Liver (tissue), 9 donors: Measurements from ENCODE around the gene ARID3A. TPM values are rescaled to one million over a fixed set of nuclear protein-coding genes. Genes with fewer than 3 reads are reported as not detected.

Experiments used
- DNase-seq: peaks from one replicate; pipeline ENCODE4 v3.0.0-alpha.2; 2017; ENCODE audit warnings: low spot score
- H3K27ac ChIP-seq, 2 donors: one replicate each; pipeline ENCODE4 v1.7.0; 2013; ENCODE audit warnings: inconsistent platforms in 2 of 2, low read length in 2 of 2, control low read depth in 1 of 2, low read depth in 1 of 2, mild to moderate bottlenecking in 1 of 2
- H3K27me3 ChIP-seq, 4 donors: one replicate each; pipeline versions ENCODE4 v1.6.1 to v1.7.0; 2013; ENCODE audit warnings: low read length in 3 of 4, inconsistent platforms in 1 of 4, mild to moderate bottlenecking in 1 of 4, moderate library complexity in 1 of 4; ENCODE audit not compliant: control insufficient read depth in 4 of 4, insufficient read depth in 4 of 4
- H3K36me3 ChIP-seq, 4 donors: one replicate each; pipeline versions ENCODE4 v1.6.1 to v1.7.0; 2013; ENCODE audit warnings: low read length in 3 of 4, mild to moderate bottlenecking in 3 of 4, low read depth in 1 of 4, moderate library complexity in 1 of 4; ENCODE audit not compliant: control insufficient read depth in 4 of 4, insufficient read depth in 3 of 4
- H3K4me1 ChIP-seq, 4 donors: one replicate each; pipeline versions ENCODE4 v1.6.1 to v1.7.0; 2013; ENCODE audit warnings: low read length in 3 of 4, mild to moderate bottlenecking in 3 of 4, moderate library complexity in 1 of 4; ENCODE audit not compliant: control insufficient read depth in 4 of 4, insufficient read depth in 4 of 4
- H3K4me3 ChIP-seq, 3 donors: one replicate each; pipeline versions ENCODE4 v1.6.1 to v1.7.0; 2013; ENCODE audit warnings: low read length in 3 of 3, control low read depth in 1 of 3, low read depth in 1 of 3, mild to moderate bottlenecking in 1 of 3
- H3K9ac ChIP-seq, 2 donors: one replicate each; pipeline ENCODE4 v1.7.0; 2013; ENCODE audit warnings: low read length in 2 of 2, mild to moderate bottlenecking in 2 of 2, moderate library complexity in 2 of 2, control low read depth in 1 of 2, low read depth in 1 of 2
- H3K9me3 ChIP-seq, 4 donors: one replicate each; pipeline versions ENCODE4 v1.6.1 to v1.7.0; 2013; ENCODE audit warnings: low read length in 3 of 4; ENCODE audit not compliant: control insufficient read depth in 4 of 4
- EGR1 ChIP-seq, 2 donors: IDR thresholded peaks; 2 replicates each; pipeline ENCODE4 v1.6.1; 2016 to 2018; ENCODE audit warnings: antibody characterized with exemption in 2 of 2, low read depth in 2 of 2
- FOXA1 ChIP-seq: IDR thresholded peaks from 2 replicates; pipeline ENCODE4 v1.6.1; 2016; ENCODE audit warnings: antibody characterized with exemption
- FOXA2 ChIP-seq: IDR thresholded peaks from 2 replicates; pipeline ENCODE4 v1.6.1; 2016; ENCODE audit warnings: antibody characterized with exemption
- GABPA ChIP-seq, 2 donors: IDR thresholded peaks in 1 of 2; conservative IDR thresholded peaks in 1 of 2; 2 replicates each; pipeline ENCODE4 v1.6.1; 2016; ENCODE audit warnings: antibody characterized with exemption in 2 of 2, mild to moderate bottlenecking in 1 of 2, moderate library complexity in 1 of 2
- HNF4A ChIP-seq, 2 donors: conservative IDR thresholded peaks; 2 replicates each; pipeline ENCODE4 v1.6.1; 2016; ENCODE audit warnings: antibody characterized with exemption in 2 of 2, mild to moderate bottlenecking in 2 of 2
- HNF4G ChIP-seq: IDR thresholded peaks from 2 replicates; pipeline ENCODE4 v1.6.1; 2016; ENCODE audit warnings: antibody characterized with exemption
- JUND ChIP-seq, 2 donors: IDR thresholded peaks; 2 replicates each; pipeline ENCODE4 v1.6.1; 2016; ENCODE audit warnings: antibody characterized with exemption in 2 of 2
- NR2F2 ChIP-seq: IDR thresholded peaks from 2 replicates; pipeline ENCODE4 v1.6.1; 2016; ENCODE audit warnings: antibody characterized with exemption
- RAD21 ChIP-seq, 2 donors: IDR thresholded peaks; 2 replicates each; pipeline ENCODE4 v1.6.1; 2016; ENCODE audit warnings: antibody characterized with exemption in 2 of 2, mild to moderate bottlenecking in 2 of 2
- RXRA ChIP-seq, 2 donors: IDR thresholded peaks; 2 replicates each; pipeline ENCODE4 v1.6.1; 2017 to 2018; ENCODE audit warnings: antibody characterized with exemption in 2 of 2, mild to moderate bottlenecking in 1 of 2
- SP1 ChIP-seq: IDR thresholded peaks from 2 replicates; pipeline ENCODE4 v1.6.1; 2018; ENCODE audit warnings: antibody characterized with exemption, mild to moderate bottlenecking
- TAF1 ChIP-seq: conservative IDR thresholded peaks from 2 replicates; pipeline ENCODE4 v1.6.1; 2016; ENCODE audit warnings: antibody characterized with exemption, mild to moderate bottlenecking
- YY1 ChIP-seq: IDR thresholded peaks from 2 replicates; pipeline ENCODE4 v1.6.1; 2016; ENCODE audit warnings: antibody characterized with exemption, mild to moderate bottlenecking
- WGBS: extraction: QIAGEN DNeasy Blood & Tissue Kit; methylation state at CpG from one replicate; pipeline ENCODE4 v1.1.7; 2013; 5-methylcytosine and 5-hydroxymethylcytosine counted together
- polyA plus RNA-seq, 2 donors: library from polyadenylated mRNA; stranded (reverse) in 1 of 2; unstranded in 1 of 2; fragments of 200-250 nt in 1 of 2; fragments of >200 nt in 1 of 2; fragmentation: Nextera tagmentation in 1 of 2; extraction: Ambion mirVana in 1 of 2; gene quantifications; one replicate each; pipeline versions ENCODE4 v1.2.1 to v1.2.3, GENCODE V29; 2013 to 2015
- total RNA-seq, 2 donors: library from RNA; depleted of rRNA; stranded (reverse); fragments of >200 nt; gene quantifications; one replicate each; pipeline ENCODE4 v1.2.3, GENCODE V29; 2014
- TF ChIP-seq, protein P1 (sequence below): IDR thresholded peaks from 2 replicates; pipeline ENCODE4 v1.6.1; 2016; ENCODE audit warnings: antibody characterized with exemption
- TF ChIP-seq, protein P2 (sequence below): IDR thresholded peaks from 2 replicates; pipeline ENCODE4 v1.6.1; 2016; ENCODE audit warnings: antibody characterized with exemption
- TF ChIP-seq, protein P3 (sequence below): IDR thresholded peaks from 2 replicates; pipeline ENCODE4 v1.6.1; 2016; ENCODE audit warnings: antibody characterized with exemption
- TF ChIP-seq, protein P4 (sequence below): fragments of 150-350 bp; IDR thresholded peaks from 2 replicates; pipeline ENCODE4 v1.5.1; 2017; ENCODE audit warnings: improper control_type of control experiment, low read depth, low read length; ENCODE audit not compliant: missing input control
- TF ChIP-seq, protein P5 (sequence below): IDR thresholded peaks from 2 replicates; pipeline ENCODE4 v1.6.1; 2016; ENCODE audit warnings: antibody characterized with exemption, mild to moderate bottlenecking
- donor health status: healthy.
- donor health status: healthy.
- donor health status: healthy.
- donor health status: healthy.
- donor health status: healthy.

The ARID3A gene
- total and polyA plus RNA-seq, 4 donors, result 0.74 to 42.4 (median 3.1) TPM

DNA sequence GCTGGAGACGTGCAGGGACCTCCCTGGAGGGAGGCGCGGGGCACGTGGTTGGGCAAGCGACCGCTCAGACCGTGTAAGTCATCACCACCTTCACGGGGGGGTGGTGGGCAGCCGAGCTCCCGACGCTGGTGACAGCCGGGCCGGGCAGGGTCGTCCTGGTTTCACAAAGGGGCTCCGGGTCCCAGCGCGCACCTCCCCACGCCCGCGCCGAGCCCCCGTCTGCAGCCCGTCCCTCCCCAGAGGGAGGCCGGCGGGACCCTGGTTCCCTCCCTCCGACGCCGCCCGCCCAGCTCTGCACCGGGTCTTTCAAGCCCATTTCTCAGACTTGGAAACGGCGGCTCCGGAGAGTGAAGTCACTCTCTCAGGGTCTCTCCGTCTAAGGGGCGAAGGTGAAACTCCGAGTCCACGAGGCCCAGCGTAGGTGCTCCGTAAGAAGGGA is 729 bp upstream of the ARID3A start:
- TF ChIP-seq NR2F2 (no peak), SP1 (no peak), GABPA (IDR thresholded peaks at IDR 0.05 in 1 of 2, conservative IDR thresholded peaks at IDR 0.05 in 1 of 2) (no peak), HNF4G (no peak), FOXA1 (no peak), FOXA2 (no peak), RAD21 (IDR thresholded peaks at IDR 0.05) (no peak), RXRA (IDR thresholded peaks at IDR 0.05) (no peak), YY1 (no peak), TAF1 (no peak), JUND (IDR thresholded peaks at IDR 0.05) (no peak), HNF4A (conservative IDR thresholded peaks at IDR 0.05) (no peak), EGR1 (IDR thresholded peaks at IDR 0.05; ENCODE audit: low read depth in 2 of 2) (no peak)
- TF ChIP-seq, protein P1, sequence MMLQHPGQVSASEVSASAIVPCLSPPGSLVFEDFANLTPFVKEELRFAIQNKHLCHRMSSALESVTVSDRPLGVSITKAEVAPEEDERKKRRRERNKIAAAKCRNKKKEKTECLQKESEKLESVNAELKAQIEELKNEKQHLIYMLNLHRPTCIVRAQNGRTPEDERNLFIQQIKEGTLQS, result no peak
- TF ChIP-seq, protein P2, sequence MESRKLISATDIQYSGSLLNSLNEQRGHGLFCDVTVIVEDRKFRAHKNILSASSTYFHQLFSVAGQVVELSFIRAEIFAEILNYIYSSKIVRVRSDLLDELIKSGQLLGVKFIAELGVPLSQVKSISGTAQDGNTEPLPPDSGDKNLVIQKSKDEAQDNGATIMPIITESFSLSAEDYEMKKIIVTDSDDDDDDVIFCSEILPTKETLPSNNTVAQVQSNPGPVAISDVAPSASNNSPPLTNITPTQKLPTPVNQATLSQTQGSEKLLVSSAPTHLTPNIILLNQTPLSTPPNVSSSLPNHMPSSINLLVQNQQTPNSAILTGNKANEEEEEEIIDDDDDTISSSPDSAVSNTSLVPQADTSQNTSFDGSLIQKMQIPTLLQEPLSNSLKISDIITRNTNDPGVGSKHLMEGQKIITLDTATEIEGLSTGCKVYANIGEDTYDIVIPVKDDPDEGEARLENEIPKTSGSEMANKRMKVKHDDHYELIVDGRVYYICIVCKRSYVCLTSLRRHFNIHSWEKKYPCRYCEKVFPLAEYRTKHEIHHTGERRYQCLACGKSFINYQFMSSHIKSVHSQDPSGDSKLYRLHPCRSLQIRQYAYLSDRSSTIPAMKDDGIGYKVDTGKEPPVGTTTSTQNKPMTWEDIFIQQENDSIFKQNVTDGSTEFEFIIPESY, result no peak
- TF ChIP-seq, protein P3, sequence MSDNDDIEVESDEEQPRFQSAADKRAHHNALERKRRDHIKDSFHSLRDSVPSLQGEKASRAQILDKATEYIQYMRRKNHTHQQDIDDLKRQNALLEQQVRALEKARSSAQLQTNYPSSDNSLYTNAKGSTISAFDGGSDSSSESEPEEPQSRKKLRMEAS, result no peak
- TF ChIP-seq, protein P4, sequence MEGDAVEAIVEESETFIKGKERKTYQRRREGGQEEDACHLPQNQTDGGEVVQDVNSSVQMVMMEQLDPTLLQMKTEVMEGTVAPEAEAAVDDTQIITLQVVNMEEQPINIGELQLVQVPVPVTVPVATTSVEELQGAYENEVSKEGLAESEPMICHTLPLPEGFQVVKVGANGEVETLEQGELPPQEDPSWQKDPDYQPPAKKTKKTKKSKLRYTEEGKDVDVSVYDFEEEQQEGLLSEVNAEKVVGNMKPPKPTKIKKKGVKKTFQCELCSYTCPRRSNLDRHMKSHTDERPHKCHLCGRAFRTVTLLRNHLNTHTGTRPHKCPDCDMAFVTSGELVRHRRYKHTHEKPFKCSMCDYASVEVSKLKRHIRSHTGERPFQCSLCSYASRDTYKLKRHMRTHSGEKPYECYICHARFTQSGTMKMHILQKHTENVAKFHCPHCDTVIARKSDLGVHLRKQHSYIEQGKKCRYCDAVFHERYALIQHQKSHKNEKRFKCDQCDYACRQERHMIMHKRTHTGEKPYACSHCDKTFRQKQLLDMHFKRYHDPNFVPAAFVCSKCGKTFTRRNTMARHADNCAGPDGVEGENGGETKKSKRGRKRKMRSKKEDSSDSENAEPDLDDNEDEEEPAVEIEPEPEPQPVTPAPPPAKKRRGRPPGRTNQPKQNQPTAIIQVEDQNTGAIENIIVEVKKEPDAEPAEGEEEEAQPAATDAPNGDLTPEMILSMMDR, result no peak
- TF ChIP-seq, protein P5, sequence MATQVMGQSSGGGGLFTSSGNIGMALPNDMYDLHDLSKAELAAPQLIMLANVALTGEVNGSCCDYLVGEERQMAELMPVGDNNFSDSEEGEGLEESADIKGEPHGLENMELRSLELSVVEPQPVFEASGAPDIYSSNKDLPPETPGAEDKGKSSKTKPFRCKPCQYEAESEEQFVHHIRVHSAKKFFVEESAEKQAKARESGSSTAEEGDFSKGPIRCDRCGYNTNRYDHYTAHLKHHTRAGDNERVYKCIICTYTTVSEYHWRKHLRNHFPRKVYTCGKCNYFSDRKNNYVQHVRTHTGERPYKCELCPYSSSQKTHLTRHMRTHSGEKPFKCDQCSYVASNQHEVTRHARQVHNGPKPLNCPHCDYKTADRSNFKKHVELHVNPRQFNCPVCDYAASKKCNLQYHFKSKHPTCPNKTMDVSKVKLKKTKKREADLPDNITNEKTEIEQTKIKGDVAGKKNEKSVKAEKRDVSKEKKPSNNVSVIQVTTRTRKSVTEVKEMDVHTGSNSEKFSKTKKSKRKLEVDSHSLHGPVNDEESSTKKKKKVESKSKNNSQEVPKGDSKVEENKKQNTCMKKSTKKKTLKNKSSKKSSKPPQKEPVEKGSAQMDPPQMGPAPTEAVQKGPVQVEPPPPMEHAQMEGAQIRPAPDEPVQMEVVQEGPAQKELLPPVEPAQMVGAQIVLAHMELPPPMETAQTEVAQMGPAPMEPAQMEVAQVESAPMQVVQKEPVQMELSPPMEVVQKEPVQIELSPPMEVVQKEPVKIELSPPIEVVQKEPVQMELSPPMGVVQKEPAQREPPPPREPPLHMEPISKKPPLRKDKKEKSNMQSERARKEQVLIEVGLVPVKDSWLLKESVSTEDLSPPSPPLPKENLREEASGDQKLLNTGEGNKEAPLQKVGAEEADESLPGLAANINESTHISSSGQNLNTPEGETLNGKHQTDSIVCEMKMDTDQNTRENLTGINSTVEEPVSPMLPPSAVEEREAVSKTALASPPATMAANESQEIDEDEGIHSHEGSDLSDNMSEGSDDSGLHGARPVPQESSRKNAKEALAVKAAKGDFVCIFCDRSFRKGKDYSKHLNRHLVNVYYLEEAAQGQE, result no peak
- peak; percentile 82 for DNase-seq
- Histone ChIP-seq H3K27me3 (peaks cover 0 to 4% (median 1%) of the 10 kb centered on the region in 4 donors), H3K9me3 (no peaks in the 10 kb centered on the region), H3K9ac (peak overlapping the region in 1 of 2 donors; percentile 54), H3K4me1 (peaks cover 11 to 33% (median 25%) of the 10 kb centered on the region in 4 donors), H3K36me3 (no peaks in the 10 kb centered on the region), H3K27ac (peak overlapping the region; percentile 47 to 72), H3K4me3 (peak overlapping the region; percentile 58 to 90 (median 66))
- under 1% methylated on average over 39 of the region's 39 CpGs for WGBS
